Liver (tissue), 9 donors: ENCODE data around the gene RGS9BP. TPM values are rescaled to one million over a fixed set of nuclear protein-coding genes. Genes with fewer than 3 reads are reported as not detected.

Experiments
- DNase-seq: peaks from one replicate; pipeline ENCODE4 v3.0.0-alpha.2; 2017; ENCODE audit warnings: low spot score
- H3K27ac ChIP-seq, 2 donors: one replicate each; pipeline ENCODE4 v1.7.0; 2013; ENCODE audit warnings: inconsistent platforms in 2 of 2, low read length in 2 of 2, control low read depth in 1 of 2, low read depth in 1 of 2, mild to moderate bottlenecking in 1 of 2
- H3K27me3 ChIP-seq, 4 donors: one replicate each; pipeline versions ENCODE4 v1.6.1 to v1.7.0; 2013; ENCODE audit warnings: low read length in 3 of 4, inconsistent platforms in 1 of 4, mild to moderate bottlenecking in 1 of 4, moderate library complexity in 1 of 4; ENCODE audit not compliant: control insufficient read depth in 4 of 4, insufficient read depth in 4 of 4
- H3K36me3 ChIP-seq, 4 donors: one replicate each; pipeline versions ENCODE4 v1.6.1 to v1.7.0; 2013; ENCODE audit warnings: low read length in 3 of 4, mild to moderate bottlenecking in 3 of 4, low read depth in 1 of 4, moderate library complexity in 1 of 4; ENCODE audit not compliant: control insufficient read depth in 4 of 4, insufficient read depth in 3 of 4
- H3K4me1 ChIP-seq, 4 donors: one replicate each; pipeline versions ENCODE4 v1.6.1 to v1.7.0; 2013; ENCODE audit warnings: low read length in 3 of 4, mild to moderate bottlenecking in 3 of 4, moderate library complexity in 1 of 4; ENCODE audit not compliant: control insufficient read depth in 4 of 4, insufficient read depth in 4 of 4
- H3K4me3 ChIP-seq, 3 donors: one replicate each; pipeline versions ENCODE4 v1.6.1 to v1.7.0; 2013; ENCODE audit warnings: low read length in 3 of 3, control low read depth in 1 of 3, low read depth in 1 of 3, mild to moderate bottlenecking in 1 of 3
- H3K9ac ChIP-seq, 2 donors: one replicate each; pipeline ENCODE4 v1.7.0; 2013; ENCODE audit warnings: low read length in 2 of 2, mild to moderate bottlenecking in 2 of 2, moderate library complexity in 2 of 2, control low read depth in 1 of 2, low read depth in 1 of 2
- H3K9me3 ChIP-seq, 4 donors: one replicate each; pipeline versions ENCODE4 v1.6.1 to v1.7.0; 2013; ENCODE audit warnings: low read length in 3 of 4; ENCODE audit not compliant: control insufficient read depth in 4 of 4
- ATF3 ChIP-seq: IDR thresholded peaks from 2 replicates; pipeline ENCODE4 v1.6.1; 2016; ENCODE audit warnings: antibody characterized with exemption
- CTCF ChIP-seq: fragments of 150-350 bp; IDR thresholded peaks from 2 replicates; pipeline ENCODE4 v1.5.1; 2017; ENCODE audit warnings: improper control_type of control experiment, low read depth, low read length; ENCODE audit not compliant: missing input control
- EGR1 ChIP-seq, 2 donors: IDR thresholded peaks; 2 replicates each; pipeline ENCODE4 v1.6.1; 2016 to 2018; ENCODE audit warnings: antibody characterized with exemption in 2 of 2, low read depth in 2 of 2
- FOXA1 ChIP-seq: IDR thresholded peaks from 2 replicates; pipeline ENCODE4 v1.6.1; 2016; ENCODE audit warnings: antibody characterized with exemption
- GABPA ChIP-seq, 2 donors: IDR thresholded peaks in 1 of 2; conservative IDR thresholded peaks in 1 of 2; 2 replicates each; pipeline ENCODE4 v1.6.1; 2016; ENCODE audit warnings: antibody characterized with exemption in 2 of 2, mild to moderate bottlenecking in 1 of 2, moderate library complexity in 1 of 2
- HNF4A ChIP-seq, 2 donors: conservative IDR thresholded peaks; 2 replicates each; pipeline ENCODE4 v1.6.1; 2016; ENCODE audit warnings: antibody characterized with exemption in 2 of 2, mild to moderate bottlenecking in 2 of 2
- JUND ChIP-seq, 2 donors: IDR thresholded peaks; 2 replicates each; pipeline ENCODE4 v1.6.1; 2016; ENCODE audit warnings: antibody characterized with exemption in 2 of 2
- NR2F2 ChIP-seq: IDR thresholded peaks from 2 replicates; pipeline ENCODE4 v1.6.1; 2016; ENCODE audit warnings: antibody characterized with exemption
- RAD21 ChIP-seq, 2 donors: IDR thresholded peaks; 2 replicates each; pipeline ENCODE4 v1.6.1; 2016; ENCODE audit warnings: antibody characterized with exemption in 2 of 2, mild to moderate bottlenecking in 2 of 2
- REST ChIP-seq: IDR thresholded peaks from 2 replicates; pipeline ENCODE4 v1.6.1; 2016; ENCODE audit warnings: antibody characterized with exemption, mild to moderate bottlenecking
- RXRA ChIP-seq, 2 donors: IDR thresholded peaks; 2 replicates each; pipeline ENCODE4 v1.6.1; 2017 to 2018; ENCODE audit warnings: antibody characterized with exemption in 2 of 2, mild to moderate bottlenecking in 1 of 2
- SP1 ChIP-seq: IDR thresholded peaks from 2 replicates; pipeline ENCODE4 v1.6.1; 2018; ENCODE audit warnings: antibody characterized with exemption, mild to moderate bottlenecking
- TAF1 ChIP-seq: conservative IDR thresholded peaks from 2 replicates; pipeline ENCODE4 v1.6.1; 2016; ENCODE audit warnings: antibody characterized with exemption, mild to moderate bottlenecking
- YY1 ChIP-seq: IDR thresholded peaks from 2 replicates; pipeline ENCODE4 v1.6.1; 2016; ENCODE audit warnings: antibody characterized with exemption, mild to moderate bottlenecking
- ZBTB33 ChIP-seq: IDR thresholded peaks from 2 replicates; pipeline ENCODE4 v1.6.1; 2016; ENCODE audit warnings: antibody characterized with exemption
- WGBS: extraction: QIAGEN DNeasy Blood & Tissue Kit; methylation state at CpG from one replicate; pipeline ENCODE4 v1.1.7; 2013; 5-methylcytosine and 5-hydroxymethylcytosine counted together
- polyA plus RNA-seq, 2 donors: library from polyadenylated mRNA; stranded (reverse) in 1 of 2; unstranded in 1 of 2; fragments of 200-250 nt in 1 of 2; fragments of >200 nt in 1 of 2; fragmentation: Nextera tagmentation in 1 of 2; extraction: Ambion mirVana in 1 of 2; gene quantifications; one replicate each; pipeline versions ENCODE4 v1.2.1 to v1.2.3, GENCODE V29; 2013 to 2015
- total RNA-seq, 2 donors: library from RNA; depleted of rRNA; stranded (reverse); fragments of >200 nt; gene quantifications; one replicate each; pipeline ENCODE4 v1.2.3, GENCODE V29; 2014
- donor health status: healthy.
- donor health status: healthy.
- donor health status: healthy.
- donor health status: healthy.
- donor health status: healthy.

RGS9BP gene
- total and polyA plus RNA-seq, 4 donors = under 0.01 to 0.05 (median 0.01) TPM; not detected in 1

- 88% methylated on average over 12 of the region's 12 CpGs for WGBS
- H3K4me3 ChIP-seq = no peak overlapping the region
- H3K4me1 ChIP-seq = no peaks in the 10 kb centered on the region
- DNase-seq = no peak
- peaks cover 0 to 1% (median 0%) of the 10 kb centered on the region in 4 donors for H3K9me3 ChIP-seq
- H3K36me3 ChIP-seq = peaks cover 8 to 44% (median 26%) of the 10 kb centered on the region in 4 donors
- H3K9ac ChIP-seq = no peak overlapping the region
- no peaks in the 10 kb centered on the region for H3K27me3 ChIP-seq
- no peak for TF ChIP-seq RAD21 (IDR thresholded peaks at IDR 0.05)
- H3K27ac ChIP-seq = no peak overlapping the region
Measured at GRCh38 chr19:32642771-32643170, 32.9 kb upstream of the RGS9BP start.

- Histone ChIP-seq H3K9me3 (no peaks in the 10 kb centered on the region), H3K36me3 (peaks cover 6 to 27% (median 15%) of the 10 kb centered on the region in 4 donors)
Measured at GRCh38 chr19:32646556-32646955, 29.1 kb upstream of the RGS9BP start.

GRCh38 chr19:32647361-32647760 lies 28.3 kb upstream of the RGS9BP start:
- Histone ChIP-seq H3K4me3 (no peak overlapping the region), H3K9me3 (no peaks in the 10 kb centered on the region), H3K9ac (no peak overlapping the region), H3K36me3 (peaks cover 6 to 23% (median 14%) of the 10 kb centered on the region in 4 donors), H3K27ac (no peak overlapping the region), H3K4me1 (peaks cover 0 to 3% (median under 1%) of the 10 kb centered on the region in 4 donors), H3K27me3 (no peaks in the 10 kb centered on the region)
- TF ChIP-seq EGR1 (IDR thresholded peaks at IDR 0.05; ENCODE audit: low read depth in 2 of 2) = no peak
- 87% methylated on average over 8 of the region's 8 CpGs for WGBS
- no peak for DNase-seq

More at GRCh38 chr19:32646556-32646955, 29.1 kb upstream of the RGS9BP start:
- no peak overlapping the region for H3K27ac ChIP-seq
- no peak overlapping the region for H3K9ac ChIP-seq
- WGBS = 91% methylated on average over 6 of the region's 6 CpGs
- H3K4me1 ChIP-seq = no peaks in the 10 kb centered on the region
- H3K4me3 ChIP-seq = no peak overlapping the region
- no peak for DNase-seq
- H3K27me3 ChIP-seq = no peaks in the 10 kb centered on the region
- TF ChIP-seq GABPA (IDR thresholded peaks at IDR 0.05 in 1 of 2, conservative IDR thresholded peaks at IDR 0.05 in 1 of 2) = no peak
- no peak for TF ChIP-seq NR2F2
- TF ChIP-seq ATF3 = no peak
- TF ChIP-seq CTCF = no peak
- TF ChIP-seq TAF1 = no peak
- TF ChIP-seq HNF4A (conservative IDR thresholded peaks at IDR 0.05) = no peak
- no peak for TF ChIP-seq FOXA1
- no peak for TF ChIP-seq EGR1 (IDR thresholded peaks at IDR 0.05; ENCODE audit: low read depth in 2 of 2)

- Histone ChIP-seq H3K27me3 (no peaks in the 10 kb centered on the region), H3K4me1 (peaks cover 4 to 13% (median 8%) of the 10 kb centered on the region in 4 donors), H3K9ac (no peak overlapping the region), H3K36me3 (peaks cover 0 to 9% (median 4%) of the 10 kb centered on the region in 4 donors), H3K4me3 (no peak overlapping the region), H3K9me3 (no peaks in the 10 kb centered on the region), H3K27ac (no peak overlapping the region)
- TF ChIP-seq ATF3 (no peak), YY1 (no peak), GABPA (IDR thresholded peaks at IDR 0.05 in 1 of 2, conservative IDR thresholded peaks at IDR 0.05 in 1 of 2) (no peak), REST (no peak), SP1 (no peak), TAF1 (no peak), FOXA1 (no peak), RXRA (IDR thresholded peaks at IDR 0.05) (no peak), ZBTB33 (no peak), EGR1 (IDR thresholded peaks at IDR 0.05; ENCODE audit: low read depth in 2 of 2) (no peak), JUND (IDR thresholded peaks at IDR 0.05) (no peak)
- DNase-seq = no peak
- 73% methylated on average over 11 of the region's 11 CpGs for WGBS
Measured at GRCh38 chr19:32649751-32650150, 25.9 kb upstream of the RGS9BP start.
